Activated T-cell treated with anti-CD3 and anti-CD28 coated beads, Interleukin-2, amount 50 U/mL, for 4 hours (primary cell): ENCODE measurements around the gene ABCC11. TPM values are rescaled to one million over a fixed set of nuclear protein-coding genes. Genes with fewer than 3 reads are reported as not detected.

Source experiments
- ATAC-seq, 2 donors: fragments of 200-7000 bp; cut with Tn5 transposase; one replicate each; pipeline ENCODE4 v1.10.0; 2021
- DNase-seq: peaks from one replicate; pipeline ENCODE4 v3.0.0-alpha.2; 2020
- H3K27me3 Mint-ChIP-seq: one replicate; pipeline ENCODE4 v1.8.0; 2021; ENCODE audit warnings: low read depth, mixed read lengths
- H3K36me3 Mint-ChIP-seq: one replicate; pipeline ENCODE4 v1.8.0; 2022; ENCODE audit warnings: mixed read lengths; ENCODE audit not compliant: insufficient read depth
- H3K4me1 Mint-ChIP-seq: one replicate; pipeline ENCODE4 v1.8.0; 2021; ENCODE audit warnings: low read depth, mixed read lengths
- H3K4me3 Mint-ChIP-seq: one replicate; pipeline ENCODE4 v1.8.0; 2021; ENCODE audit warnings: mild to moderate bottlenecking, moderate library complexity, mixed read lengths
- H3K9me3 Mint-ChIP-seq: one replicate; pipeline ENCODE4 v1.8.0; 2021; ENCODE audit warnings: mixed read lengths
- total RNA-seq, 3 donors: library from RNA; stranded (reverse); gene quantifications; one replicate each; pipeline ENCODE4 v1.2.1, GENCODE V29; 2021

Gene ABCC11
- total RNA-seq, 3 donors from 2014 or later: 0.05 to 0.08 (median 0.08) TPM

GRCh38 chr16:48235058-48235555 lies 12.2 kb downstream of the ABCC11 start:
- Mint-ChIP-seq H3K4me3 (no peak overlapping the region), H3K27me3 (peaks cover 1% of the 10 kb centered on the region), H3K9me3 (no peaks in the 10 kb centered on the region), H3K4me1 (peaks cover 9% of the 10 kb centered on the region), H3K36me3 (no peaks in the 10 kb centered on the region)
- DNase-seq (no peak), ATAC-seq (no peak)

GRCh38 chr16:48234630-48235029 lies 12.7 kb downstream of the ABCC11 start:
- H3K4me1 Mint-ChIP-seq: peaks cover 9% of the 10 kb centered on the region
- H3K4me3 Mint-ChIP-seq: no peak overlapping the region
- ATAC-seq (no peak), DNase-seq (no peak)
- H3K36me3 Mint-ChIP-seq: no peaks in the 10 kb centered on the region
- H3K9me3 Mint-ChIP-seq: no peaks in the 10 kb centered on the region
- peaks cover 4% of the 10 kb centered on the region for H3K27me3 Mint-ChIP-seq

- peak; percentile 78 to 94 for ATAC-seq
- no peak overlapping the region for H3K4me3 Mint-ChIP-seq
- peaks cover 9% of the 10 kb centered on the region for H3K4me1 Mint-ChIP-seq
- no peak for DNase-seq
- H3K36me3 Mint-ChIP-seq: no peaks in the 10 kb centered on the region
- peaks cover 3% of the 10 kb centered on the region for H3K27me3 Mint-ChIP-seq
- H3K9me3 Mint-ChIP-seq: no peaks in the 10 kb centered on the region
Observed at GRCh38 chr16:48232493-48233040, 14.8 kb downstream of the ABCC11 start.

GRCh38 chr16:48231727-48232492 lies 15.4 kb downstream of the ABCC11 start:
- no peak overlapping the region for H3K4me3 Mint-ChIP-seq
- H3K27me3 Mint-ChIP-seq: peaks cover 3% of the 10 kb centered on the region
- peak; percentile 42 to 54 for ATAC-seq
- no peaks in the 10 kb centered on the region for H3K36me3 Mint-ChIP-seq
- peaks cover 9% of the 10 kb centered on the region for H3K4me1 Mint-ChIP-seq
- no peak for DNase-seq
- no peaks in the 10 kb centered on the region for H3K9me3 Mint-ChIP-seq

GRCh38 chr16:48225456-48225855 lies 21.9 kb downstream of the ABCC11 start:
- no peaks in the 10 kb centered on the region for H3K36me3 Mint-ChIP-seq
- H3K27me3 Mint-ChIP-seq: peaks cover 3% of the 10 kb centered on the region
- ATAC-seq (no peak), DNase-seq (no peak)
- H3K4me1 Mint-ChIP-seq: no peaks in the 10 kb centered on the region
- no peak overlapping the region for H3K4me3 Mint-ChIP-seq
- H3K9me3 Mint-ChIP-seq: no peaks in the 10 kb centered on the region

- ATAC-seq: no peak
- H3K36me3 Mint-ChIP-seq: no peaks in the 10 kb centered on the region
- no peaks in the 10 kb centered on the region for H3K27me3 Mint-ChIP-seq
- H3K4me1 Mint-ChIP-seq: no peaks in the 10 kb centered on the region
- peaks cover 3% of the 10 kb centered on the region for H3K9me3 Mint-ChIP-seq
- no peak overlapping the region for H3K4me3 Mint-ChIP-seq
- no peak for DNase-seq
Observed at GRCh38 chr16:48223490-48223889, 23.8 kb downstream of the ABCC11 start.

- H3K4me3 Mint-ChIP-seq: no peak overlapping the region
- H3K4me1 Mint-ChIP-seq: no peaks in the 10 kb centered on the region
- H3K36me3 Mint-ChIP-seq: no peaks in the 10 kb centered on the region
- H3K27me3 Mint-ChIP-seq: peaks cover under 1% of the 10 kb centered on the region
- ATAC-seq (no peak), DNase-seq (no peak)
- H3K9me3 Mint-ChIP-seq: peaks cover 3% of the 10 kb centered on the region
Observed at GRCh38 chr16:48220891-48221290, 26.4 kb downstream of the ABCC11 start.

GRCh38 chr16:48218473-48218872 lies 28.9 kb downstream of the ABCC11 start:
- Mint-ChIP-seq H3K9me3 (peaks cover 3% of the 10 kb centered on the region), H3K4me1 (no peaks in the 10 kb centered on the region), H3K36me3 (no peaks in the 10 kb centered on the region), H3K4me3 (no peak overlapping the region), H3K27me3 (peaks cover 4% of the 10 kb centered on the region)
- ATAC-seq: peak; percentile 66 to 67
- no peak for DNase-seq

GRCh38 chr16:48217708-48218107 lies 29.6 kb downstream of the ABCC11 start:
- Mint-ChIP-seq H3K4me1 (no peaks in the 10 kb centered on the region), H3K9me3 (peaks cover 3% of the 10 kb centered on the region), H3K36me3 (no peaks in the 10 kb centered on the region), H3K4me3 (no peak overlapping the region), H3K27me3 (peaks cover 4% of the 10 kb centered on the region)
- no peak for DNase-seq
- no peak for ATAC-seq

GRCh38 chr16:48215738-48216137 lies 31.6 kb downstream of the ABCC11 start:
- no peak for DNase-seq
- no peak overlapping the region for H3K4me3 Mint-ChIP-seq
- no peak for ATAC-seq
- peaks cover 4% of the 10 kb centered on the region for H3K27me3 Mint-ChIP-seq
- H3K4me1 Mint-ChIP-seq: no peaks in the 10 kb centered on the region
- no peaks in the 10 kb centered on the region for H3K36me3 Mint-ChIP-seq
- H3K9me3 Mint-ChIP-seq: peaks cover 3% of the 10 kb centered on the region

GRCh38 chr16:48212033-48212432 lies 35.3 kb downstream of the ABCC11 start:
- Mint-ChIP-seq H3K36me3 (no peaks in the 10 kb centered on the region), H3K4me1 (no peaks in the 10 kb centered on the region), H3K4me3 (no peak overlapping the region), H3K27me3 (peaks cover 7% of the 10 kb centered on the region), H3K9me3 (no peaks in the 10 kb centered on the region)
- DNase-seq: no peak
- ATAC-seq: no peak

GRCh38 chr16:48210747-48211146 lies 36.6 kb downstream of the ABCC11 start:
- Mint-ChIP-seq H3K36me3 (no peaks in the 10 kb centered on the region), H3K27me3 (peaks cover 12% of the 10 kb centered on the region), H3K9me3 (no peaks in the 10 kb centered on the region), H3K4me3 (no peak overlapping the region), H3K4me1 (no peaks in the 10 kb centered on the region)
- no peak for ATAC-seq
- DNase-seq: no peak

GRCh38 chr16:48206594-48207242 lies 40.6 kb downstream of the ABCC11 start:
- DNase-seq (no peak), ATAC-seq (peak; percentile 41 to 46)
- H3K36me3 Mint-ChIP-seq: no peaks in the 10 kb centered on the region
- H3K4me3 Mint-ChIP-seq: no peak overlapping the region
- peaks cover 10% of the 10 kb centered on the region for H3K27me3 Mint-ChIP-seq
- H3K4me1 Mint-ChIP-seq: no peaks in the 10 kb centered on the region
- H3K9me3 Mint-ChIP-seq: no peaks in the 10 kb centered on the region

- DNase-seq: no peak
- H3K4me1 Mint-ChIP-seq: no peaks in the 10 kb centered on the region
- peaks cover 12% of the 10 kb centered on the region for H3K27me3 Mint-ChIP-seq
- no peaks in the 10 kb centered on the region for H3K9me3 Mint-ChIP-seq
- no peaks in the 10 kb centered on the region for H3K36me3 Mint-ChIP-seq
- ATAC-seq: no peak
- H3K4me3 Mint-ChIP-seq: no peak overlapping the region
Observed at GRCh38 chr16:48204825-48205151, 42.6 kb downstream of the ABCC11 start.
